NCI-H1436 treated with DMSO at 0.1 percent for 48 hours (cell line): ENCODE results near the gene MRPS6.

Experiments used
- DNase-seq: peaks from one replicate; lab custom pipeline; 2025; lab: John Stamatoyannopoulos, UW

MRPS6 gene

DNA sequence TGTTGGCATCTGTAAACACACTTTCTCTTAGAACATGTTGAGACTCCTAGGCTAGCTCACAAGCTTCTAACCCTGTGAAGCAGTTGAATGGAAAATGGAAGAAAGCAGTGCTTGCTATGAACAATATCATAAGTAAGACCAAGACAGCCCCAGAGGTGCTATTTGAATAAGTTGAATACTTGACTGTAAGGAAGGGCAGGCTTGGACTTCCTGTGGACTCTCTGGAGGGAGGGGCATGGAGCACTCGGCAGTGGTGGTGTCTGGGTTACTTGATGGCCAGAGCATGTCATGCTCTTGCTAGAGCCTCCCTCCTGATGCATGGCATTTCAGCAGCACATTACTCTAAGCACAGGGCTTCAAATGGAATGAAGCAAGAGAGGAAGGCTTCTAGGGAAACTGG lies 60.0 kb downstream of the MRPS6 start:
- DNase-seq = no peak

DNA sequence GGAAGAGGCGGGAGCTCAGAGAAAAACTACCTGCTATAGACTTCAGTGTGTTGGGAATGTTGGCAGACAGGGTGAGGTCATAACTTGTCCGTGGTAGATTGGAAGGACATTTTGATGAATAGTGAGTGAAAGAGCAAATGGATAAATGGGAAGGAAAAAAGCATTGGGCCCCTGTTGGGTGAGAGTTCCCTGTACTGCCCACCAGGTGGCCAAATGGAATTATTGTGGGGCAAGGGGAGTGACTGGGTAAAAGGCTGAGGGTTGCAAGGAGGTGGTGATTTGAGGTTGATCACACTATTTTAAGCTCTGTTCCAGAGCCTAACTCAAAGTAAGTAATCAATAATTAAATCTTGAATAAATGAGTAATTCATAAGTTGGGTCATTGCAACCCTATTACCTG lies 60.4 kb downstream of the MRPS6 start:
- DNase-seq = no peak

DNA sequence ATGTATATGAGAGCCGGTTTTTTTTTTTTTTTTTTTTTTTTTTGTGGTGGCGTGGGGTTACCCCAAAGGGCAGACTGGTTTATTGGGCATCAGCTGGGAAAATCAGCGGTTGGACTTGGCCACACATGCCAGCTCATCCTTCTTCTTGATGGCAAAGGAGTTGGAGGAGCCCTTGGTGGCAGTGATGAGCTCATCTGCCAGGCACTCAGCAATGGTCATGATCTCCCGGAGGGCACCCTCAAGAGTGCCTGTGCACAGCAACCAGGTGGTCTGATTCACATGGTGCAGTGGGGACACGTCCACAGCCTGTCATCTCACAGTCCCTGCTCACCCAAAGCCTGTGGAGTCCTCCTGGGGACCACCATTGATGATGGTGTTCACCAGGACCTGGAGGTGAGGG lies 62.0 kb downstream of the MRPS6 start:
- DNase-seq = no peak

DNA sequence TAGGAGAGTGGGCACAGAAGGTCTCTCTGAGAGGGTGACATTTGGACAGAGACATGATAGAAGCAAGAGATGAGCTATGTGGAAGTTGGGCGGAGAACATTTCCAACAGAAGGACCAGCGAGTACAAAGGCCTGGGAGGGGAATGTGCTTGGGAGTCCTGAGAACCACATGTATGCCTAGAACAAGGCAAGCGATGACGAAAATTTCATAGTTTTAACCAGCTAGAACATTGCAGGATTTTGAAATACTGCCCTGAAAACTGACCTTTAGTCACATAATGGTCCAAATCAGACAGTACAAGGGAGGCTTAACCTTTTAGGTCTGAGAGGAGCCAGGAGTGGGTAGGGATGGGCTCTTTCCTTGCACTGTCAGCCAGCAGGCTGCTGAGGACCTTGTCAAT lies 68.0 kb downstream of the MRPS6 start:
- no peak for DNase-seq

DNA sequence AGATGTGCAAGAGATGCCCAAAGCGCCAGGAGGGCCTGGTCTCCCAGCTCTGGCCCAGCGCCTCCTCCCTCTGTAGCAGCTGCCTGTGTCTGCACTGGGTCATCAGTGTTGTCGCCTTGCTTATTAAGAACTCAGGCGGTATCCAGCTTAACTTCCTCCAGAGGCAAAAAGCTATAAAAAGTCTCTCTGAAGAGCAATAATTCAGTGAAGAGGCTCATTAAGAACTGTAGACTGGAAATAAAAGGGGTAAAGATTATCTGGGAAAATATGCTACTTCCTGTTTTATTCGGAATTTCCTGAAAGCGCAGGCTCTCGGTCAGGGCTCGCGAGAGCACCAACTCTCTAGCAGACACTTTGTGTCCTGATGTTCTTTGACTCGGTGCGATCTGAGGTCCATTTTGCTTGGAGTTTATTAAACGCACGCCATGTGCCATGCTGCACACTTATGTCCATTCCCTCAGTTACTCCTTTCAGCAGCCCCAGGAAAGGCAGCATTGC lies 70.4 kb downstream of the MRPS6 start:
- DNase-seq = no peak

DNA sequence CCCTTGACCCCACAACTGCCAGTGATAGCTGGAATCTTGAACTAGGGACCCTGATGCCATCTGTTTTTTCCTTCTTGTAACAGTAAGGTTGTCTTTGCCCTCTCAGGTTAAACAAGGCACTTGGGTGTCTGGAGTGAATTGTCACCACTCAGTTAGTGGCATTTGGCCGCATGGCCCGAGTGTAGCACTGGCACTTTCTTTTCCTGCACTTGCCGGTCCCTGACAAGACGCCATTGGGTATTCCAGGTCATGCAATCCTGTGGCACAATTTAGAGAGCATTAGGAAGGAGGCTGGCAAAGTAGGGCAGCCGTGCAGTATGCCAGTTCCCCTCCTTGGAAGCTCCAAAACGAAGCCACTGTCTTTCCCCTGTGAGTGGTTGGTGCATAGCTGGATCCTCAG lies 70.8 kb downstream of the MRPS6 start:
- DNase-seq = no peak

DNA sequence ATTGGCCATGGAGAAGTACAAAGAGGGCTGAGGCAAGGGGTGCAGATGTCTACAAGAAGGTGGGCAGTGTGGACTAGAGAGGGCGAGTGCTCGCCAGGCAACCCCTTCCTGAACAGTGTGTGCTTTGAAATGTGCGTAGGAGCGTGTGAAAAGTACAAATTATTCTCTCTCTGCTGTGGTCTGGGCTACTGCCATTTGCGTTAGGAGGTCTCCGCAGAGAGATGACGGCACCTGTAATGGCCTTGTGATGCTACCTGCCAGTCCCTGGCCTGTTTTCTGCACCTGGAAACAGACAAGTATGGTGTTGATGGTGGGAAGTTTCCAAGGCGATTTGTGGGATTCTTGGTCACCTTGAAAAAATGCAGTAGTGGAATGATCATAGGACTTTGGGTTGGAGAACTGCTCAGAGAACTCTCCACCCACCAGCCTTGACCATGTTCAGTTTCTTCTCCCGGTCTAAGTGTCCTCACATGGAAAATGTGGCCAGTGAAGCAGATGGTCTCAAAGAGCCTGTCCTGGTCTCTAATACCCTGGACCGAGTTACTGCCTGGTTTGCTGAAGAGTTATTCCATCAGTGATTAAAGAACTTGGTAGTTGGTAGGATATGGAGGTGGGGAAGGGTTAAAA lies 74.5 kb downstream of the MRPS6 start:
- DNase-seq = no peak

DNA sequence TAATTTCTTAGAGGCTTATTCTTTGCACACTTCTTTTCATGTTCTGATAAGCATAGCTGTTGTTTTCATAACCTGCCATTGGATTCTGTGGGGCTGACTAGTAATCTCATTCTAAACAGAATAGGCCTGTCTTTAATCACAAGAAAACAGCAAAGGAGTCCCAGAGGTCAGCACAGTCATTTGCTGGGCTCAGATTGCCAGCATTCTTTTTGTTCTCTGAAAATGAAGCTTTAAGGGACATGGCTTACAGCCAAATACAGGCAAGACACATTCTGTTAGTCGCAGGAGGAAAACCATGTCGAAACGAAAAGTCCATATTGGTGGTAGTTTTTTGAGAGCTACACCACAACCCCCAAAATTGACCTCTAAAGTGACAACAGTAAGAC lies 75.0 kb downstream of the MRPS6 start:
- DNase-seq = no peak

DNA sequence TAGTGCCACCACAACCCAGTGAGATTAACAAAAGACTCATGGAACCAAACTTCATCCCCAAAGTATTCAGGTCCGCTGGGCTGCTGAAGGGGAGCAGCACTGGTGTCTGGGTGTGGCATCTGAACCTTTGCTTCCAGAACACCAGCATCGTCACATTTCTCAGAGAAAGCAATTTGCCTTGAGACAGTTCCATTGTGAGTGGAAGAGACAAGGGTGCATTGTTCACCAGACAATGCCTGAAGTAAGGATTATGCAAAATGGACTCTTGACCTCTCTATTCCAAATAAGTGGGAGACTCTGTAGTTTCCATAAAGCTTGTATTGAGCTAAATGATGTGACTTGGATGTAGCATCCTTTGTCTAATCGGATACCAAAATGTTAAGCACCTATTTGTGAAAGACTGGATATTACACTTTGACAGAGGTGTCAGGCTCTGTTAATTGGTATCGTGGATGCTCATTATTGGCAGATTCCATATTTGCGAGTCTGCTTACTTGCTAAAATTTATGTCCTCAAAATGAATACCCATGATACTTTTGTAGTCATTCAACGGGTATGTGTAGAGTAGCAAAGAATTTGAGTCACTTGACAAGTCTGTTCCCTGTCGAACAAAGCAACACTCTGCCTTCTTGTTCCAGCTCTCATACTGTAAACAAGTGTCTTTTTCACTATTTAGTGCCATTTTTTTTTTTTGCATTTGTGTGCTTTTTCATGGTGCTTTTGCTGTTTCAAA lies 75.6 kb downstream of the MRPS6 start:
- DNase-seq = no peak

DNA sequence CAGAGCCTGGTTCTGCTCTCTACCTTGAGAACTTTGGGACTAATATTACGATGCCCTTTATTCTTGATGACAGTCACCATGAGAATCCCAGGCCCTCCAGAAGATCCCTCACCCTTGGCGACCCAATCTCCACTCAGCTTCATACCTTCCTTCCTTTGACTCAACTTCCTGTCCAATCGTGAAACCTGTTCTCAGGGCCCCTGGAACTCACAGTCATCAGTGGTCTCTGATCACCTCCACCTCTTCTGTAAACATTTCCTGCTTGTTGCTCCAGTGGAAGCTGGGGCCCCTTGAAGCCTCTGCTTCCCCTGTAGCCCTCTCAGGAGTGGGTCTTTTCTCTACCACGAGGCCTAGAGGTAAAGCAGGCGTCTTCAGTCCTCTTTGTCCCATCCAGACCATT lies 79.1 kb downstream of the MRPS6 start:
- DNase-seq = no peak

DNA sequence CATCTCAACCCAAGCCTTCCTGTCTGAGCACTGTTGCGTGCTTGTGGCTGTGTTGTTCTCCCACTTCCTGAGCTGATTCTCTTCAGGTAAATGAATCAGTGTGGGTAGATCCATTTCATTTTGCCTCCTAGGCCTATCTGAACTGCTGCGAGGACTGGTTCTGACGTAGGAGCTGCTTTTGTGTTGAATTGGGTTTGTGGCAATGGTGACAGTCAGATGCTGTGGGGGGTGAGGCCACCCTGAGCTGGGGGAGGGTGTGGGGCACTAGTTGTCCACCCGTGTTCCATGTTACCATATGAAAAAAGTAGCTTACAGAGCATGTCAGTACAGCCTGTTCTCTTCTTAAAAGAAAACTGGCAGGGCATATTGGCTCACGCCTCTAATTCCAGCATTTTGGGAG lies 81.5 kb downstream of the MRPS6 start:
- no peak for DNase-seq

DNA sequence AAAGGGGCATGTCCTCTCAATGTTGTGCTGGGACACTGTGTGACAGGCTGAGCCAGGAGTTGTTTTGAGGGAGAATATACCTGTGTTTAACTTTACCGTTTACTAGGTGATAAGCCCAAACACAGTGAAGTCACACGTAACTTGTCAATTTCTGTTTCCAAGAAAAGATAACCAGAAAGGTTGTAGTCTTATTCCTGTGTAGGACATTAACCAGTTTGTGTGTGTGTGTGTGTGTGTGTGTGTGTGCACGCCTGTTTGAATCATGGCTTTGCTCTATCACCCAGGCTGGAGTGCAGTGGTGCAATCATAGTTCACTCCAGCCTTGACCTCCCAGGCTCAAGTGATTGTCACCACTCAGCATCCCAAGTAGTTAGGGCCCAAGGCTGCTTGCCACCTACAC lies 83.6 kb downstream of the MRPS6 start:
- no peak for DNase-seq

DNA sequence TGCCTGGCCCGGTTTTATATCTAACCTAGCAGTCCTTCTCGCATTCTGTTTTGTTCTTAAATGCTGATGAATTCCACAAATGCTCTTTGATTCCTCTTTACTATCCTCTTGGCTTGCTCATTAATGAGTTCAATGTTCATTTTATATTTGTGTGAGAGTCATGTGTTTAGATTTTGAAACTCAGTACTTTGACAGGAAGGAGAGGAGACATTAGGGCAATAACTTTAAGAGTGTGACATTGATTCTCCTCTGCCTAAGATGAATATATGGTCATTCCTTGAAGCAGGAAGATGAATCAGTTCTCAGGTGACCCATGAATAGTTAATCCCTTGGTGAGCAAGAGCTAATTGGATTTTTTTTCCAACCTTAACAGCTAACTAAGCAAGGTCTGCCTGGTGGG lies 84.1 kb downstream of the MRPS6 start:
- no peak for DNase-seq

DNA sequence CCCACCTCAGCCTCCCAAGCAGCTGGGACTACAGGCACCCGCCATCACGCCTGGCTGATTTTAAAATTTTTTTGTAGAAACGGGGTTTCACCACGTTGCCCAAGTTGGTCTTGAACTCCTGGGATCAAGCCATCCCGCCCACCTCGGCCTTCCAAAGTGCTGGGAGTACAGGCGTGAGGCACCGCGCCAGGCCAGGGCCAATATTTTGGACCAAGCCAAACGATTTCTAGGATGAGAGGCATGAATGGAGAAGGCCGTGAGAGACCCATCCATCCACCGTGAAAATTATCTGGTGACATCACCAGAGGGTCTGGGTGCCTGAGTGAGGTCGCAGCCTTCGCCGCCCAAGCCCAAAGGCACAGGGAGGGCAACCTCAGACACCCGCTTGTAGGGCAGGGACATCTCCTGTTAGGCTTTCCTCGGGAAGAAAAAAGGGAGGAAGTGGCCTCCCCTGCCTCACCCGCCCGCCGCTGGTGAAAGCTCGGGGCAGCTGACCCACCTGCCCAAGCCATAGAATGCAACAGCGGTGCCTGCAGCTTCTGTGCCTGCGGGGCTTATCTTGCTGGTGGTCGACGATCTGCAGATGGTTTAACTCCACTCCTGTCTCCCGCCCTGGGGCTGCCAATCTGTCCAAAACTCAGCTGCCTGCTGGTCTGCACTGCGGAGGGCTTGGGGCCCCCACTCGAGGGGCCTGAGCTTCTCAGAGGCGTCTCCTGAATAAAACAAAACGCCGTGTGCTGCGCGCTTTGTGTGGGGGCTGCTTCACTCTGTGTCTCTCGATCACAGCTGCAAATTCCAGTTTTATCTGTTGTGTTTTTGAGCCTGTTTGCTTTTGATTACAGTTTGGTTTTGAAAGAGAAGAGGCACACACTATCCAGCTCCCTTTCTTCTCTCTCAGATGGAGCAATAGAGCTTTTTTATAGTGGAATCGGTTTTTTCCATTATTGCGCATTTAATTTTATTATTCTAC lies 85.8 kb downstream of the MRPS6 start:
- no peak for DNase-seq

DNA sequence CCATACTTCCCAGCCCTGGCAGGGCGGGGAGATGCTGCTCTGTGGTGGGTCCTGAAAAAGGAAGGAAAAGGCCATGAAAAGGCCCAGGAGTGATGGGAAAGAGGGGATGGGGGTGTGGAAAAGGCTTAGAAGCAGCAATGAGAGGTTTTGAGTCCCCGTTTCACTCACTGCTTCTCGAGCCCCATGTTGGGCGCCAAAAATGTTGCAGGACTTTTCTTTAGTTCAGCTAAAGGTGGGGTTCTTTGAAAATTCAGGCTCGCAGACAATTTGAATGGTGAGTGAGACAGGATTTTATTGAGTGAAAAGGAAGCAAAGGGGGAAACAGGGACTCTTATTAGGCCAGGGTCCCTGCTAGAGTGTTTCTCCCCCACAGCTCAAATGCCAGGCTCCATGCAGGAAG lies 93.1 kb downstream of the MRPS6 start:
- DNase-seq = no peak

DNA sequence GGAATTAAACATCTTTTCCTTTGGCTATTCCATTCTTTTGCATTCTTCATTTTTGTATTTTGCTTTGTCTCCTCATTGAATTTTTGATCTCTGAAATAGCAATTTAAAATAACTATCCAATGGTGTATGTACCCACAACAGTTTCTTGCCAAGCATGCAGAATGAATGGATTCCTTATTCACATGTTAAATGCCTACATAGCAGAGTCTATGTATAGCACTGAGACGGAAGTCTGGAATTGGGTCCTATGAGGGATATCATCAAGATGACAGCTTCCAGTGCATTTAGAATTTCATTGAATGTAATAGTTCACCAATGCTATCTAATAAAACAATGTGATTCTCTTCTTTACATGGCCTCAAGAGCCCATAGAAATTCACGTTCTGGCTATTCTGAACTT lies 97.5 kb downstream of the MRPS6 start:
- no peak for DNase-seq

DNA sequence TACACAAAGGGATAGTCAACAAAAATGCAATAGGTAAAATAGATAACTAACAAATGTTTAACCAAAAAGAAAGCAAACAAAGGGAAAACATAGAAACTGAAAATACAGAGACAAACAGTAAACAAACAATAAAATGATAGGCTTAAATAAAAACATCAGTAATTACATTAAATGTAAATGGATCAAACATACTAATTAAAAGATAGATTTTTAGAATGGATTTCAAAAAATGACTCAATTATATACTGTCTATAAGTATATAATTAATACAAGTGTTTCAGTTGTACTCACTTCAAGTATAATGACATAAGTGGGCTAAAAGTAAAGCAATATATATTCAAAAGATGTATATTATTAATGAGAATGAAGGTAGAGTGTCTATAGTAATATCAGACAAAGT lies 101.1 kb downstream of the MRPS6 start:
- DNase-seq = no peak

DNA sequence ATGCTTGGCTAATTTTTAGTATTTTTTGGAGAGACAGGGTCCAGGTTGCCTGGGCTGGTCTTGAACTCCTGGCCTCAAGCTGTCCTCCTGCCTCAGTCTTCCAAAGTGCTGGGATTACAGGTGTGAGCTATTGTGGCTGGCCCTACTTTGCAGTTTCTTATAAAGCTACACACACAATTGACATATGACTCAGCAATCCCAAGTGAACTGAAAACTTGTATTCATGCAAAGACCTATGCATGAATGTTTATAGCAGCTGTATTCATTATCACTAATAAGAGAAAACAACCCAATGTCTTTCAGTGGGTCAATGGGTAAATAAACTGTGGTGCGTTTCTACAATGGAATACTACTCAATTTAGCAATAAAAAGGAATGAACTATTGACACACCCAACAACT lies 103.1 kb downstream of the MRPS6 start:
- DNase-seq = no peak

DNA sequence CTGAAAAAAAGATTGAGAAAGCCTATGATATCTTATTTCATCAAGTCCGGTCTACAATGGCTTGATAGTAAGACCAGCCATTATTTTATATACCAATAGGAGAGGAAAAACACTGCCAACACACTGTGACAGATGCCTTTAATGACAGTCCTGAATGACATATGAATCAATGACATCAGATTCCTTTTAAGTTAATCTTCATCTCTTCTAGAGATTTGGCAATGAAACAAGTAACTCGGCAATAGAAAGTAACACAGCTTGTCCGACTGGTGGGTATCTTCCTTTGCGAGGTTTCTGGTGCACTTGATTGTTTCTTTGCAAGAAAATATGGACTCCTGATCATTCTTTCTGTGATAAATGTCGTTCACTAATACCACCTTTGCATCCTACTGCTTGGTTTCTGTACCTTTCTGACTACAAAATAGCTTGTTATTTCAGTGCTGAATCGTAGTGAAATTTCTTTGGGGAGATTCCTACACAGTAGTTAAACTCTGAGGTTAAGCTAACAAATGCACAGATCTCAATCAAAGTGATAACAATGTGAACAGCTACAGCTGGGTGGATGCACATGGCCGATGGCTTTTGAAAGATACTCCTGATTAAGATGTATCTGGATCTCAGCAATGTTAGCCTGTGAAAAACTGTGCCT lies 104.7 kb downstream of the MRPS6 start:
- no peak for DNase-seq

DNA sequence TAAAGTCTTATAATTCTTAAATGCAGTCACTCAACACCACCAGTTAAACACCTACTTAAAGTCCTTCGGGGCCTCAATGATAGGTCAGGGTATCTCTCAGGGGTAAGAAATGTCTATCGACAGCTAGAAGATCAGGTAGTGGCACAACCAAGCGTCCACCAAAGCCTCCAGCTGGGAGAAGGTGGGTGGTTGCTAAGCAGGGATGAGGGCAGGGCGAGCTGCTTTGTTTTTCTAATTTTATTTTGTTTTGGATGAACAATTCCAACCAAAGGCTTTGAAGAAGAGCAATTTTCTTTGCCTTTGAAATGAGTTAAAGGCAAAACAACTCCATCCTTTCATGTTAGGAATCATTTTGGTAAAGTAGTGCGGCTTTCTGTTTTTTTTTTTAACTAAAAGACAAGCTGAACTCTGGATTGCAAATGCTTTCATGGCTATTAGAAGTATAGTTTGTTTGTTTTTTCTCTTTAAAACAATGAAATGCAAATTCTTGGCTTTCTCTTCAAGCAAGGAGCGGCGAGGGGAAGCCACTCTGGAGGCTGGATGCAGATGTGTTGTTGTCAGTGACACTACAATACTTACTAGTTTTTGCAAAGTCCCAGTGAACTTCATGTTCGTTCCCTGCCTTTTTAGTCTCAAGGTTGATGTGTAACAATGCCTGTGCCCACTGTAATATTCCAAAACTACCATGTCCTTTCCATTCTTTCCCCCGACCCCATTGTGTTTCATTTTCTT lies 106.0 kb downstream of the MRPS6 start:
- no peak for DNase-seq

DNA sequence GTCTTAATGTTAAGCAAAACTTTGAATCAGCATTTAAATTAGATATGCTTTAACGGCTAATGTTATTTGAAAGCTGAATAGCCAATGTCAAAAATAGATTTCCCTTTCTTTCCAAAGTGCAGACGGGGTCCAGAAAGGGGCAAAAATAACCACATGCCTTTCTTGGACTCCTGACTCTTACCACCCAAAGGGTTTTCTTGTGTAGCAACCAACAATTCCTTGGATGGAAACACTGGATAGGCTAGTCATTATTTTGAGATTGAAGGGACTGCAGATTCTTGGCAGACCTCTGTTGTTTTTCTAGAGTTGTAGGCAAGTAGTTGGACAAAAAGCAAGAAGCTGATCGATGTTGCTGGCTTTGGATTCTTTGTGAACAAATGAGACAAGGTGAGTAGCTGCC lies 107.0 kb downstream of the MRPS6 start:
- no peak for DNase-seq
